Gastrocnemius medialis (tissue), 4 donors: Measurements from ENCODE around the gene KRTDAP.

ENCODE experiments used
- CTCF ChIP-seq, 5 experiments: fragments of 450-650 bp in 3 of 5; fragments of 200-600 bp in 2 of 5; sonication (generic) in 2 of 5; IDR thresholded peaks in 4 of 5; conservative IDR thresholded peaks in 1 of 5; 1 replicate in 4 of 5; 2 replicates in 1 of 5; pipeline ENCODE4 v1.5.1; 2016 to 2019; ENCODE audit warnings: antibody characterized with exemption in 5 of 5, mild to moderate bottlenecking in 3 of 5, moderate library complexity in 3 of 5
- POLR2A ChIP-seq, 2 donors: fragments of 450-650 bp; IDR thresholded peaks; one replicate each; pipeline ENCODE4 v1.6.1; 2017; ENCODE audit warnings: antibody characterized with exemption in 2 of 2, mild to moderate bottlenecking in 2 of 2, moderate library complexity in 2 of 2

GRCh38 chr19:35438527-35438926 is 51.7 kb downstream of the KRTDAP start:
- TF ChIP-seq CTCF (IDR thresholded peaks at IDR 0.05 in 4 of 5, conservative IDR thresholded peaks at IDR 0.05 in 1 of 5) (no peak), POLR2A (IDR thresholded peaks at IDR 0.05) (no peak)
